Endothelial cell of umbilical vein (primary cell): ENCODE measurements around the gene CRCP.

Source experiments
- CTCF ChIP-seq, 2 donors: IDR thresholded peaks; 1 replicate in 1 of 2; 2 replicates in 1 of 2; pipeline ENCODE4 v1.5.1; 2011; ENCODE audit warnings: low read length in 2 of 2, mild to moderate bottlenecking in 2 of 2, moderate library complexity in 2 of 2, control low read depth in 1 of 2, inconsistent platforms in 1 of 2, low read depth in 1 of 2; ENCODE audit not compliant: insufficient read depth in 1 of 2; ENCODE audit errors: extremely low read depth in 1 of 2
- EZH2 ChIP-seq: IDR thresholded peaks from 2 replicates; pipeline ENCODE4 v1.6.1; 2012; ENCODE audit warnings: borderline replicate concordance, low read depth, mild to moderate bottlenecking, moderate library complexity, low read length, inconsistent platforms; ENCODE audit not compliant: severe bottlenecking

- no peak for TF ChIP-seq EZH2
- TF ChIP-seq CTCF (IDR thresholded peaks at IDR 0.05; ENCODE audit: extremely low read depth in 1 of 2, insufficient read depth in 1 of 2, low read depth in 1 of 2, low read length in 2 of 2), result no peak
Measured at GRCh38 chr7:66099232-66099550, 15.5 kb upstream of the CRCP start.
